Activated CD8-positive, alpha-beta T cell treated with anti-CD3 and anti-CD28 coated beads for 36 hours (primary cell): ENCODE results near the gene VKORC1. TPM values are rescaled to one million over a fixed set of nuclear protein-coding genes. Genes with fewer than 3 reads are reported as not detected.

ENCODE experiments used
- ATAC-seq: fragments of 200-7000 bp; cut with Tn5 transposase; one replicate; pipeline ENCODE4 v1.10.0; 2021; ENCODE audit warnings: mild to moderate bottlenecking, moderate library complexity
- CTCF ChIA-PET: fragments of 350-600 bp; sonication (Branson Sonifier 250); formaldehyde crosslinking; loops from one replicate; lab custom pipeline; 2021; ENCODE audit warnings: antibody characterized with exemption; lab: Charles Lee
- POLR2A ChIA-PET: fragments of 350-600 bp; sonication (Branson Sonifier 250); formaldehyde crosslinking; loops from one replicate; lab custom pipeline; 2021; ENCODE audit warnings: antibody characterized with exemption; lab: Charles Lee
- DNase-seq: peaks from one replicate; pipeline ENCODE4 v3.0.0-alpha.2; 2020
- H3K27ac Mint-ChIP-seq: one replicate; pipeline ENCODE4 v1.8.0; 2021; ENCODE audit warnings: mild to moderate bottlenecking, mixed read lengths
- H3K27me3 Mint-ChIP-seq: one replicate; pipeline ENCODE4 v1.8.0; 2021; ENCODE audit warnings: mixed read lengths
- H3K36me3 Mint-ChIP-seq: one replicate; pipeline ENCODE4 v1.8.0; 2021; ENCODE audit warnings: low read depth, mixed read lengths
- H3K4me1 Mint-ChIP-seq: one replicate; pipeline ENCODE4 v1.8.0; 2021; ENCODE audit warnings: low read depth, mixed read lengths
- H3K4me3 Mint-ChIP-seq: one replicate; pipeline ENCODE4 v1.8.0; 2021; ENCODE audit warnings: mild to moderate bottlenecking, moderate library complexity, mixed read lengths
- H3K9me3 Mint-ChIP-seq: one replicate; pipeline ENCODE4 v1.8.0; 2021; ENCODE audit warnings: mixed read lengths
- intact Hi-C: fragments of 100-400 bp; cut with micrococcal nuclease; formaldehyde crosslinking; loops from one replicate; pipeline ENCODE4 v1.10.0; 2022
- total RNA-seq, 2 experiments: library from RNA; stranded (reverse); gene quantifications; one replicate each; pipeline ENCODE4 v1.2.3, GENCODE V29; 2021
- TF ChIP-seq, protein P1 (sequence below): fragments of 200-600 bp; IDR thresholded peaks from one replicate; pipeline ENCODE4 v1.8.0; 2022; ENCODE audit warnings: antibody characterized with exemption, mild to moderate bottlenecking

Gene VKORC1
- total RNA-seq, 2 experiments from 2014 or later = 68.5 to 71.5 TPM

DNA sequence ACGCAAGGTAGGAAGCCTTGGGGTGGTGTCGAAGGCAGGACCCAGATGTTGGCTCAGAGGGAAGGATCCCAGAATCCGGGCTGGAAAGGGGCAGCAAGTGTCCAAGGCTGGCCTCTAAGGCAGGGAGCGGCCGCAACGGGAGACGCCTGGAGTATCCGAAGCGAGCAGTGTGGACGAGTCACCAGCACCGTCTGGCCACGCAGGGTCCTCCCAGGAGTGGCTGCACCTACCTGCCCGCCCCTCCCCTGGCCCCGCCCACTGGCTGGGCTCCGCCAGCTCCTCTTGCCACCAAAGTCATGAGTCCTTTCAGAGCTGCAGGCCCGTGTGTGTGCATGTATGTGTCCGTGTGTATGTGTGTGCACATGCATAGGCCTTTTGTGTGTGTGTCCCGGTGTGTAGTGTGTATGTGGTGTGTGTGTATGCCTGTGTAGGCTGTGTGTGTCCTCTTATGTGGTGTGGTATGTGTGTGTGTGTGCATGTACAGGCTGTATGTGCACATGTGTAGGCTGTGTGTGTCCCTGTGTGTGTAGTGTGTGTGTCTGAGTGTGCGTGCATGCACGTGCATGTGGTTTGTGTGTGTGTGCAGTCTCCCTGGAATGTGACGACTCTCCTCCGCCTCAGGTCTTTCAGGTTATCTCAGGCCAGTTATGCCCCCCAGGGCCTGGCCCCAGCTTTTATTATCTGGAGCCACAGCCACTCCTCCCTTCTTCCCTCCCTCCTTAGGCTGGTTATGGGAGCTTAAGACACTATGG, 41.1 kb upstream of the VKORC1 start, which contains the start of gene PRSS8:
PRSS8 (minus strand) TSS at position 193 of the 752 bp plus-strand sequence. CDS start 229 bp downstream, outside the sequence.
- Mint-ChIP-seq H3K4me3 (no peak within 1 kb of the TSS), H3K27me3 (no peaks in the 10 kb centered on the region), H3K4me1 (peaks cover 1% of the 10 kb centered on the region), H3K36me3 (no peaks in the 10 kb centered on the region), H3K9me3 (no peaks in the 10 kb centered on the region), H3K27ac (no peak within 1 kb of the TSS)
- TF ChIP-seq, protein P1, sequence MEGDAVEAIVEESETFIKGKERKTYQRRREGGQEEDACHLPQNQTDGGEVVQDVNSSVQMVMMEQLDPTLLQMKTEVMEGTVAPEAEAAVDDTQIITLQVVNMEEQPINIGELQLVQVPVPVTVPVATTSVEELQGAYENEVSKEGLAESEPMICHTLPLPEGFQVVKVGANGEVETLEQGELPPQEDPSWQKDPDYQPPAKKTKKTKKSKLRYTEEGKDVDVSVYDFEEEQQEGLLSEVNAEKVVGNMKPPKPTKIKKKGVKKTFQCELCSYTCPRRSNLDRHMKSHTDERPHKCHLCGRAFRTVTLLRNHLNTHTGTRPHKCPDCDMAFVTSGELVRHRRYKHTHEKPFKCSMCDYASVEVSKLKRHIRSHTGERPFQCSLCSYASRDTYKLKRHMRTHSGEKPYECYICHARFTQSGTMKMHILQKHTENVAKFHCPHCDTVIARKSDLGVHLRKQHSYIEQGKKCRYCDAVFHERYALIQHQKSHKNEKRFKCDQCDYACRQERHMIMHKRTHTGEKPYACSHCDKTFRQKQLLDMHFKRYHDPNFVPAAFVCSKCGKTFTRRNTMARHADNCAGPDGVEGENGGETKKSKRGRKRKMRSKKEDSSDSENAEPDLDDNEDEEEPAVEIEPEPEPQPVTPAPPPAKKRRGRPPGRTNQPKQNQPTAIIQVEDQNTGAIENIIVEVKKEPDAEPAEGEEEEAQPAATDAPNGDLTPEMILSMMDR = no peak
- DNase-seq (peak; percentile 10), ATAC-seq (no peak)
- POLR2A ChIA-PET = interaction anchor here (1.0 to 1.6 kb wide), 3 partner anchors 11 to 44 kb away, joined by 4 to 5 read pairs (median 4); partner anchors contain the start of genes FUS and KAT8
- intact Hi-C loops = no loop called here
- CTCF ChIA-PET = interaction anchor here (1.6 kb wide), 1 partner anchor 21 kb away, joined by 3 read pairs; no protein-coding TSS in a partner anchor

DNA sequence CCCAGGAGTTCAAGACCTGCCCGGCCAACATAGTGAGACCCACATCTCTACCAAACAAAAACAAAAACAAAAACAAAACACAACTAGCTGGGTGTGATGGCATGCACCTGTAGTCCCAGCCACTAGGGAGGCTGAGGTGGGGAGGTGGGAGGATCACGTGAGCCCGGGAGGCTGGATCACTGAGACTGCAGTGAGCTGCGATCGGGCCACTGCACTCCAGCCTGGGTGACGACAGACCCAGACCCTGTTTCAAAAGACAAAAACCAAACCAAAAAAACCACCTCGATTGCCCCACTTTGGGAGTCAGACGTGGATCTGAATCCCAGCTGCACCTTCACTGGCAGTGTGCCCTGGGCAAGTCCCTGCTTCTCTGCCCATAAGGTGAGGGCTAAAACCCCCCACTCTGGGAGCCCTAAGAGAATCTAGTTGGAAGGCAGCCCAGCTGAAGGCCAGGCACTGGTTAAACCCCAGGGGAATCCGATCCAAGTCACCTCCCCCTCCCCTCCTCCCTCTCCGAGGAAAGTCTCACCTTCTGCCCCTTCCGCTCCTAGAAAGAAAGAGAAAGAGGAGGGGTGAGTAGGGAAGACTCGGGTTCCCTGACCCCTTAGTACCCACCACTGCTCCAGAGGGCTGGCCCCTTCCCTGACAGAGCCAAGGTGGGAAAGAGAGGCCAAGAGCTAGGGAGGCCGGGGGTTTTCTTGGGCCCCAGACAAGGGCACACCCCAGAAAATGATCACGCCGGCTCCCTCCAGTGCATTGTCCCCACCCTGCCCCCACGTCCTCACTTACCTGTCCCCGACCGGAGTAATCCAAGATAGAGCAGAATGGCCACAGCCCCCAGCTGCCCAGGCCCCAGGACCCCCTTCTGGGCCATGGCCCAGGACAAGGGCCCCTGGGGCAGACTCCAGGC, 40.3 kb upstream of the VKORC1 start:
- Mint-ChIP-seq H3K36me3 (no peaks in the 10 kb centered on the region), H3K9me3 (no peaks in the 10 kb centered on the region), H3K4me3 (no peak overlapping the region), H3K27me3 (no peaks in the 10 kb centered on the region), H3K27ac (no peak overlapping the region), H3K4me1 (no peaks in the 10 kb centered on the region)
- TF ChIP-seq, protein P1 = no peak
- DNase-seq = no peak
- ATAC-seq = no peak
- intact Hi-C loops = no loop called here
- ChIA-PET CTCF (interaction anchor here (1.6 kb wide), 1 partner anchor 22 kb away, joined by 3 read pairs; no protein-coding TSS in a partner anchor), POLR2A (interaction anchor here (0.6 to 1.6 kb wide), 3 partner anchors 10 to 248 kb away, joined by 3 to 5 read pairs (median 4); partner anchors contain the start of gene KAT8)

DNA sequence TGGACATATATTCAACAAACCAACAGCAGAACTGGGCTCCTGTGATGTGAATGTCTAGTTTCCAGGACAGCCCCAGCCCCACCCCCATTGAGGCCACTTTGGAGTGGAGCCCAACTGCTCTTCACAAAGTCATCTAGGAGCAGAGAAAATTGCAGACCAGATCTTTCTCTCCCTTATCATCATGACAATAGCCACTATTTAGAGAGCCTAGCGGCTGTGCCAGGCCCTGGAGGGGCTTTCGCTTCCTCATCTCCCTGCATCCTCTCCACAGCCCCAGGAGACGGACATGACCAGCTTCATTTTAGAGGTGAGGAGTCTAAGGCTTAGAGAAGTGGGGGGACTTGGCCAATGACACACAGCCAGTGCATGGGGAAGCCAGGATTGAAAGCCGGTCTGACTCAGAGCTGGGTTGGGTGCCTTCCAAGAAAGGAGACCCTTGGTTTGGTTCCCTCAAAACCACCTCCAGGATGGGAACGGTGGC, 39.5 kb upstream of the VKORC1 start:
- CTCF ChIA-PET = interaction anchor here (1.2 kb wide), 1 partner anchor 9 kb away, joined by 3 read pairs; no protein-coding TSS in a partner anchor
- intact Hi-C loops = no loop called here
- H3K36me3 Mint-ChIP-seq = no peaks in the 10 kb centered on the region
- ATAC-seq (no peak), DNase-seq (no peak)
- H3K9me3 Mint-ChIP-seq = no peaks in the 10 kb centered on the region
- no peaks in the 10 kb centered on the region for H3K4me1 Mint-ChIP-seq
- no peak overlapping the region for H3K27ac Mint-ChIP-seq
- H3K27me3 Mint-ChIP-seq = no peaks in the 10 kb centered on the region
- no peak overlapping the region for H3K4me3 Mint-ChIP-seq
- TF ChIP-seq, protein P1 = no peak
- POLR2A ChIA-PET = interaction anchor here (1.4 to 1.6 kb wide), 2 partner anchors 9 to 17 kb away, joined by 4 to 5 read pairs; partner anchors contain the start of gene KAT8

DNA sequence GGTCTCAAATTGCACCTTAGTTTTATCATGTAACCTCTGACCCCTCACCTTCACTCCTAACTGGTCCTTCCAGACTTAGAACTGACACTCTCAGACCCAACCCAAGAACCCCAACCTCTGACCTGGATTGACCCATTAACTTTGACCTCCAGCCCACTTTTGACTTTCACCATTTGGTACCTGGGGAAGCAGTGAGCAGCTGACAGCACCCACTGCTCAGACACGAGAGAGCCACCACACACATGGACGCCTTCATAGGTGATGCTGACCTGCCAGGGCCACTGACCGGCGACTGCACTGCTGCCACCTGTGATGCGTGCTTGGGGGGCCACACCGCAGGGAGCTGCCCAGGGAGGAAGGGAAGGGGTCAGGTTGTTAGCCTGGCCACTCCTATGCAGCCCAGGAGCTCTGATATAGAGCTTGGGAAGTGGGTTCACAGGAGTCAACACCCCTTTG, 38.5 kb upstream of the VKORC1 start:
- no peak for DNase-seq
- TF ChIP-seq, protein P1 = no peak
- POLR2A ChIA-PET = interaction anchor here (1.0 to 1.1 kb wide), 2 partner anchors 9 to 47 kb away, joined by 4 to 6 read pairs; partner anchors contain the start of gene FUS
- Mint-ChIP-seq H3K36me3 (no peaks in the 10 kb centered on the region), H3K4me1 (peaks cover 2% of the 10 kb centered on the region), H3K27me3 (no peaks in the 10 kb centered on the region), H3K9me3 (no peaks in the 10 kb centered on the region), H3K27ac (no peak overlapping the region), H3K4me3 (no peak overlapping the region)
- CTCF ChIA-PET = interaction anchor here (1.2 kb wide), 1 partner anchor 8 kb away, joined by 3 read pairs; no protein-coding TSS in a partner anchor
- no peak for ATAC-seq
- intact Hi-C loops = no loop called here
